ENCODE measurements around the gene EEFSEC.

DNA sequence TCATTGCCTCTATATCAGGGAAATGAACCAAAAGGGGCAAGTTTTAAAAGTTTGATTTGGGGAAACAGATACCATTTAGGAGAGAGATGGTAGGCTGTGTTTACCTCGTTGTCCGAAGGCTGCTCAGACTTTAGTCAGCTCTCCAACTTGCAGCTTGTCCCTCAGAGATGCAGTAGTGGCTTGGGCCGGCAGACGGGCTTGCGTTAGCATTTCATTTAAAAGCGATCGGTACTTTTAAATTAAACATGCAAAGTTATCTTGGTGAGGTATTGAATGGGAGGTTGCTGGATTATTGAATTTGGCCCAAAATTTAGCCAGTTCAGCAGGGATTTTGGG is 26.2 kb downstream of the EEFSEC start:
- TF ChIP-seq, protein P1, sequence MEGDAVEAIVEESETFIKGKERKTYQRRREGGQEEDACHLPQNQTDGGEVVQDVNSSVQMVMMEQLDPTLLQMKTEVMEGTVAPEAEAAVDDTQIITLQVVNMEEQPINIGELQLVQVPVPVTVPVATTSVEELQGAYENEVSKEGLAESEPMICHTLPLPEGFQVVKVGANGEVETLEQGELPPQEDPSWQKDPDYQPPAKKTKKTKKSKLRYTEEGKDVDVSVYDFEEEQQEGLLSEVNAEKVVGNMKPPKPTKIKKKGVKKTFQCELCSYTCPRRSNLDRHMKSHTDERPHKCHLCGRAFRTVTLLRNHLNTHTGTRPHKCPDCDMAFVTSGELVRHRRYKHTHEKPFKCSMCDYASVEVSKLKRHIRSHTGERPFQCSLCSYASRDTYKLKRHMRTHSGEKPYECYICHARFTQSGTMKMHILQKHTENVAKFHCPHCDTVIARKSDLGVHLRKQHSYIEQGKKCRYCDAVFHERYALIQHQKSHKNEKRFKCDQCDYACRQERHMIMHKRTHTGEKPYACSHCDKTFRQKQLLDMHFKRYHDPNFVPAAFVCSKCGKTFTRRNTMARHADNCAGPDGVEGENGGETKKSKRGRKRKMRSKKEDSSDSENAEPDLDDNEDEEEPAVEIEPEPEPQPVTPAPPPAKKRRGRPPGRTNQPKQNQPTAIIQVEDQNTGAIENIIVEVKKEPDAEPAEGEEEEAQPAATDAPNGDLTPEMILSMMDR (IDR thresholded peaks at IDR 0.05): no peak
- no peak for TF ChIP-seq POLR2AphosphoS5 (IDR thresholded peaks at IDR 0.05)
- no peak for TF ChIP-seq POLR2A (IDR thresholded peaks at IDR 0.05)
